HG03097 (cell line): Measurements from ENCODE around the gene ZRANB3.
"Not testable (repeated sequence)": the region's sequence is repeated elsewhere in the genome, so short reads cannot be mapped to it uniquely, and the experiment has no call there.

Experiments
- ATAC-seq: cut with Tn5 transposase; IDR thresholded peaks from one replicate; pipeline ENCODE4 v1.9.1; 2021; ENCODE audit not compliant: unreplicated experiment, low FRiP score

ZRANB3 gene

GRCh38 chr2:135348096-135348704, 182.8 kb downstream of the ZRANB3 start:
- not testable (repeated sequence) for ATAC-seq

- no peak for ATAC-seq
These were observed 193.9 kb downstream of the ZRANB3 start for GRCh38 chr2:135337071-135337470.

DNA sequence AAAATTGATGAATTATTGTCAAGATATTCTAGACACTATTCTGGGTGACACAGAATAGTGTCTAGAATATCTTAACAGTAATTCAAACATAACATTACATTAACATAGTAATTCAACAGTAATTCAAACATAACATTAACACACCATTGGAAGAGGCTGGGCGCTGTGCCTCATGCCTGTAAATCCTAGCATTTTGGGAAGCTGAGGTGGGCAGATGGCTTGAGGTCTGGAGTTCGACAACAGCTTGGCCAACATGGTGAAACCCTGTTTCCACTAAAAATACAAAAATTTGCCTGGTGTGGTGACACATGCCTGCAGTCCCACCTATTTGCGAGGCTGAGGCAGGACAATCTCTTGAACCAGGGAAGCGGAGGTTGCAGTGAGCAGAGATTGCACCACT, 195.8 kb downstream of the ZRANB3 start:
- ATAC-seq: no peak

- no peak for ATAC-seq
These were observed 203.9 kb downstream of the ZRANB3 start for GRCh38 chr2:135327146-135327545.

DNA sequence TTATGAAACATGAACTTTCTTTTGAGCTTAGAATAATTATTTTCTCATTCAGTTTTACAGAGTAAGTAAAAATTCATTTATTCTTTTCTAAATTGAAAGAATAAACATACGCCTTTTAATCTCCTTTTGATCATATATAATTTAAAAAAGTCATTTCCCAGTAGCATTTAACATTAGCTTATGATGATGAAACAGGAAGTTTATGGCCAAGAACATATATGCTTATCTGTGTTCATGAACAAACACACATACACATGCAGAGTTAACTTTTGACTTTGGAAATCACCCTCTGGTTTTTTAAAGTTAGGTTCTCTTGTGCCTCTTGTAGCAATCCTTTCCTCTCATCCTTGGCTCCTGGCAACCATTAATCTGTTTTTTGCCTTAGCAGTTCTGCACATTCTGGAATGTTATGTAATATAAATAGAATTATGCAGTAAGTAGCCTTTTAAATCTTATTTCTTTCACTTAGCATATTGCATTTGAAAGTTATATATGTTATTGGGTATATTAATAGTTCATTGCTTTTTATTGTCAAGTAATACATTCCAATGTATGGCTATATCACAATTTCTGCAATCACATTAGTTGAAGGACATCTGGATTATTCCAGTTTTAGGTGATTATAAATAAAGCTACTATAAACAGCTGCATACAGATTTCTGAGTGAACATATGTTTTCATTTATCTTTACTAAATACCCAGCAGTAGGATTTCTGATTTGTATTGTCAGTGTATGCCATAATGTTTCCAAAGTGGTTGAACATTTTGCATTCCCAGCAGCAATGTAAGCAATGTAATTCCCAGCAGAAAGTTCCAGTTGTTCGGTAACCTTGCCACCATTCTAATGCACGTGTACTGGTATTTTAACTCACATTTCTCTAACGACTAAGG, 210.3 kb downstream of the ZRANB3 start:
- ATAC-seq: no peak

GRCh38 chr2:135318808-135319207, 212.2 kb downstream of the ZRANB3 start:
- ATAC-seq: no peak

DNA sequence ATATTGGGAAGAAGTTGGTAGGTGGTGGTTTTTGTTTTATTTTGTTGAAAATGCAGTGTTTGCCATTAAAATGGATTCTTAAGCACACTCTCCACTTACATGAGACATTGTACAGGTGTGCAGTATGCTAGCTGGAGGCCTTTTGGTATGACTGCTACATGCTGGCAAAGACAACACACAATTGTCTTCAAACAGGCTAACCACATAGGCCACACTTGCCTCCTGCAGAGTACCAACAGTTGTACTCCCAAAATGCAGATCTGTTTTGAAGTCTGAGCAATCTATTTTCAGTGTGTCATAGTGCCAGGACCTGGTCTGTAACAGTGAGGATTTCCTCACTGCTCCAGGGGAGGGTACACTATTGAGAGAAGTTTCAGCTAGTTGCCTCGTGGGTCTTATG, 213.6 kb downstream of the ZRANB3 start:
- ATAC-seq: no peak

DNA sequence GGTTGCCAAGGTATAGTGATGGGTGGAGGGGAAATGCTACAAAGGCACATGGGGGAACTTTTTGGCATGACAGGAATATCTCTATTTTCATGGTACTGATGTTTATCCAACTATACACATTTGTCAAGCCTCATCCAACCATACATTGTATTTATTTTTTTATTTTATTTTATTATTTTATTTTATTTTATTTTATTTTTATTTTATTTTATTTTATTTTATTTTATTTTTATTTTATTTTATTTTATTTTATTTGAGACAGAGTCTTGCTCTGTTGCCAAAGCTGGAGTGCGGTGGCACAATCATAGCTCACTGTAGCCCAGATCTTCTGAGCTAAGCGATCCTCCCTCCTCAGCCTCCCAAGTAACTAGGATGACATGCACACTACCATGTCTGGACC, 219.1 kb downstream of the ZRANB3 start:
- ATAC-seq: no peak

- no peak for ATAC-seq
These were observed 219.8 kb downstream of the ZRANB3 start for GRCh38 chr2:135311268-135311667.

GRCh38 chr2:135304694-135305093, 226.3 kb downstream of the ZRANB3 start:
- ATAC-seq: no peak

- ATAC-seq: no peak
These were observed 231.3 kb downstream of the ZRANB3 start for GRCh38 chr2:135299658-135300244.

DNA sequence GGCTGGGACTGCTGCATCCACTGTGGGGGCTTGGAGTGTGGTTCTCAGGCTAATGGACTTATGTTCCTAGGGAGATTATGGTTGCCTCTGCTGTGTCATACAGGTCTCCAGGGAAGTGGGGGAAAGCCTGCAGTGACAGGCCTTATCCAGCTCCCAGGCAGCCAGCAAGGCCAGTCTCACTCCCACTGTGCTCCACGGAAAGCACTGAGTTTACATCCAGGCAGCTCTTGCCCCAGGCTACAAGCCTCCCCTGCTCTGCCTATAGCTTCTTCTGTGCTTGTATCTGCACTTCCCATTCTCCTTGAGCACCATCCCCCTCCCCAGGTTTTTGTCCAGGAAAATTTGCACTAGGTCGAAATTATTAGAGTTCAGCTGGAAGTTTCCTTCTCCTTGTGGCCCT, 231.9 kb downstream of the ZRANB3 start:
- no peak for ATAC-seq

DNA sequence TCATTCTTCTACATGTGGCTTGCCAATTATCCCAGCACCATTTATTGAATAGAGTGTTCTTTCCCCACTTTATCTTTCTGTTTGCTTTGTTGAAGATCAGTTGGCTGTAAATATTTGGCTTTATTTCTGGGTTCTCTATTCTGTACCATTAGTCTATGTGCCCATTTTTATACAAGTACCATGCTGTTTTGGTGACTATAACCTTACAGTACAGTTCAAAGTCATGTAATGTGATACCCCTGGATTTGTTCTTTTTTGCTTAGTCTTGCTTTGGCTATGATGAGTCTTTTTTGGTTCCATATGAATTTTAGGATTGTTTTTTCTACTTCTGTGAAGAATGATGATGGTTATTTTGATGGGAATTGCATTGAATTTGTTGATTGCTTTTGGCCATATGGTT, 243.9 kb downstream of the ZRANB3 start:
- not testable (repeated sequence) for ATAC-seq

DNA sequence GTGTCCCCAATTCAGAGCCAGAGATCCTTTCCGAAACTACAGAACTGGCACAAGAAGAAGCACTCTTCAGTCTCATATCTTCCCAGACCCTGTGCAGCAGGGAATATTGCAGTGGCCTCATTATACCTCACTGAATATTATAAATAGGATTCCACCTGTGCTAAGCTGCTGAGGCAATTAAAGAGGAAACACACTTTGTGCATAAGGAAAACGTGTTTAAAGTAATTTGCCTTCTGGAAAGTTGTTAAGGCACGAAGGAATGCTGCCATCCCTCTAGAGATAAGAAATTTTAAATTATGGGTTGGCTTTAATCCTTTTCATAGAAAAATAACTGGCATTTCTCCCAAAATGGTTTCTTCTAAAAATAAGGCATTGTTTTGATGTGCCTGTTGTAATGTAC, 245.6 kb downstream of the ZRANB3 start:
- no peak for ATAC-seq

DNA sequence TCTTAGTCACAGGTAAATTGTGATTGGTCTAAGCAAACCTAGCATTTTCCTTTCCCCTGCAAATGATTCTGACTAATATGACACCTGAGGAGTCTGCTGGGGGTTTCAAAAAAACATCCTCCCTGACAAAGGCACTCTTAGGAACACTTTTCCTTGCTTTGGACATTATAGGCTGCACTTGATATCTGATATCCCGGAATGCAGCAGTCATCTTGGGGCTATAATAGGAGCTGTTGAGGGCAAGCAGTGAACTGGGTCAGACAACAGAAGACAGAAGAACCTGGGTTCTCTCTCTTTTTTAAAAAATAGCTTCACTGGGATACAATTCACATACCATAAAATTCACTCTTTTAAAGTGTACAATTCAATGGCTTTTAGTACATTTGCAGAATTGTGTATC, 249.6 kb downstream of the ZRANB3 start:
- ATAC-seq: no peak

DNA sequence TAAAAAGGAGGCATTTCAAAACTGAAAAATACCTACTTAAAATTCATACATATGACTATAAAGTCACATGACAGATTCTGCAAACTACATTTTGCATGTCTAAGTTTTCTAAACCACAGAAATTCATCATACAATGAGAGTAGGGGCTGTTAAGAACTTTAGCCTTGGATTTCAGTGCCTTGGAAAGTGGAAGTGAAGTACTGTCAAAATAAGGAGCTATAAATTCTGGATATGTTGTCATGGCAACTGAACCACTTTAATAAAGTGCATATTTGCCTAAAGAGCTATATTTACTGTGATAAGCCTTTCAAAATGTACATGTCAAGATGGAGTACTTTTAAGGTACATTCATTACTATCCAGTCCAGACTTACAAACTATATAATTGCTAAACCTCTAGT, 251.8 kb downstream of the ZRANB3 start:
- no peak for ATAC-seq

- ATAC-seq: no peak
These were observed 254.5 kb downstream of the ZRANB3 start for GRCh38 chr2:135276525-135276924.

DNA sequence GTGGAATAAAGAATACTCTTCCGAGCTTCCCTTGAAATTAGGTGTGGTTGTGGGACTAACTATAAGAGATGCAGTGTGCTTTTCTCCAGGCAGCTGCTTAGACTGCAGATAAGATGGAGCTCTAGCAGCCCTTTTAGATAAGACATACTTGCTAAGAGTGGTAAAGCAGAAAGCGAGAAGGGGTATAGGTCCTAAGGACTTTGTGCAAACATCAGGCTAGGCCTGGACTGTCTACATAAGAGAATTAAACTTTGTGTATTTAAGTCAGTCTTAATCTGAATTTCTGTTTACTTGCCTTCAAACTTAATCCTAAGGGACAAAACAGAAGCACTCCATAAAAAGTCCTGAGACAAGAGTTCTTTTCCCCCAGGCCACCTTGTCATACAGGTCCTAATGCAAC, 260.0 kb downstream of the ZRANB3 start:
- ATAC-seq: no peak

DNA sequence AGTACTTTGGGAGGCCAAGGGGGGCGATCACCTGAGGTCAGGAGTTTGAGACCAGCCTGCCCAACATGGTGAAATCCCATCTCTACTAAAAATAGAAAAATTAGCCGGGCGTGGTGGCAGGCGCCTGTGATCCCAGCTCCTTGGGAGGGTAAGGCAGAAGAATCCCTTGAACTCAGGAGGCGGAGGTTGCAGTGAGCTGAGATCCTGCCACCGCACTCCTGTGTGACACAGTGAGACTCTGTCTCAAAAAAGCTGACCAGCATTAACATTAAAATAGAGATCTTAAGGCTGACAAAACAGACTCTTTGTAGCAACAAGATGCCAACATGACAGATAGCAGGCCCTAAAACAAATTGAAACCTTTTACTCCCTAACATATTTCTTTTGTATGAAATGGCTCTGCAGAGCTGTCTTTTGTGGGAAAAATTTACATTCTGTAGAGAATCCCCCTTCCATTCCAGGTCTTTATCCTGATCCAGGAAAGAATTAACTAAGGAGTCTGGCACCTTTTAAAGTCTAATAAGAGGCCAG, 265.0 kb downstream of the ZRANB3 start:
- ATAC-seq: no peak

DNA sequence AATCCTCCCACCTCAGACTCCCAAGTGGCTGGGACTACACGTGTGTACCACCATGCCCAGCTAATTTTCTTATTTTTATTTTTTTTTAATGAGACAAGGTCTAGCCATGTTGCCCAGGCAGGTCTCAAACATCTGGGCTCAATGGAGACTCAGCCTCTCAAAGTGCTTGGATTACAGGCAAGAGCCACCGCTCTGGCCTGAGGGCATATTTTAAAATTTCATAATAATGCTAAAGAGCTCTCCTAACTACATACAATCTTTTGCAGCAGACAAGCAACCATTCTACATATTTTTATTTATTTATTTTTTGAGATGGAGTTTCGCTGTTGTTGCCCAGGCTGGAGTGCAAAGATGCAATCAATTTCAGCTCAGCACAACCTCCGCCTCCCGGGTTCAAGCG, 271.9 kb downstream of the ZRANB3 start:
- ATAC-seq: no peak

DNA sequence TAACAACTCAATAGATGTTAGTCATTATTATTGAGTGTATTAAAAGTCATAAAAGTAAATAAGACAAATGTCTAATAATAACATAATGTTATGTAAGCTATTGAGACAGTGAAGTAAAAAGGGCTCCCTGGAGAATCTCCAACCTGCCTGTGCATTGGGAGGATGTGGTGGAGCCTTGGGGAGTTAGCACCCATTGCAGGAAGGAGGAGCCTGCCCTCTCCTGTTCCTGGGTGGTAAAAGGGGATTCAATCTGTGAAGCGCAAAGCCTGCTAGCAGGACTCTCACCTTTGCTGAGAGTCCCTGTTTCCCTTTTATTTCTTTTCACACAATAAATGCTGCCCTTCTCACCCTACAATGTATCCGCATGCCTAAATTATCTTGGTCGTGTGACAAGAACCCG, 272.8 kb downstream of the ZRANB3 start:
- no peak for ATAC-seq
